Liver (tissue), 9 donors: Measurements from ENCODE around the gene SLC16A2. TPM values are rescaled to one million over a fixed set of nuclear protein-coding genes. Genes with fewer than 3 reads are reported as not detected.
"Not testable (repeated sequence)": the region's sequence is repeated elsewhere in the genome, so short reads cannot be mapped to it uniquely, and the experiment has no call there.

Experiments
- DNase-seq: peaks from one replicate; pipeline ENCODE4 v3.0.0-alpha.2; 2017; ENCODE audit warnings: low spot score
- H3K27ac ChIP-seq, 2 donors: one replicate each; pipeline ENCODE4 v1.7.0; 2013; ENCODE audit warnings: inconsistent platforms in 2 of 2, low read length in 2 of 2, control low read depth in 1 of 2, low read depth in 1 of 2, mild to moderate bottlenecking in 1 of 2
- H3K27me3 ChIP-seq, 4 donors: one replicate each; pipeline versions ENCODE4 v1.6.1 to v1.7.0; 2013; ENCODE audit warnings: low read length in 3 of 4, inconsistent platforms in 1 of 4, mild to moderate bottlenecking in 1 of 4, moderate library complexity in 1 of 4; ENCODE audit not compliant: control insufficient read depth in 4 of 4, insufficient read depth in 4 of 4
- H3K36me3 ChIP-seq, 4 donors: one replicate each; pipeline versions ENCODE4 v1.6.1 to v1.7.0; 2013; ENCODE audit warnings: low read length in 3 of 4, mild to moderate bottlenecking in 3 of 4, low read depth in 1 of 4, moderate library complexity in 1 of 4; ENCODE audit not compliant: control insufficient read depth in 4 of 4, insufficient read depth in 3 of 4
- H3K4me1 ChIP-seq, 4 donors: one replicate each; pipeline versions ENCODE4 v1.6.1 to v1.7.0; 2013; ENCODE audit warnings: low read length in 3 of 4, mild to moderate bottlenecking in 3 of 4, moderate library complexity in 1 of 4; ENCODE audit not compliant: control insufficient read depth in 4 of 4, insufficient read depth in 4 of 4
- H3K4me3 ChIP-seq, 3 donors: one replicate each; pipeline versions ENCODE4 v1.6.1 to v1.7.0; 2013; ENCODE audit warnings: low read length in 3 of 3, control low read depth in 1 of 3, low read depth in 1 of 3, mild to moderate bottlenecking in 1 of 3
- H3K9ac ChIP-seq, 2 donors: one replicate each; pipeline ENCODE4 v1.7.0; 2013; ENCODE audit warnings: low read length in 2 of 2, mild to moderate bottlenecking in 2 of 2, moderate library complexity in 2 of 2, control low read depth in 1 of 2, low read depth in 1 of 2
- H3K9me3 ChIP-seq, 4 donors: one replicate each; pipeline versions ENCODE4 v1.6.1 to v1.7.0; 2013; ENCODE audit warnings: low read length in 3 of 4; ENCODE audit not compliant: control insufficient read depth in 4 of 4
- EGR1 ChIP-seq, 2 donors: IDR thresholded peaks; 2 replicates each; pipeline ENCODE4 v1.6.1; 2016 to 2018; ENCODE audit warnings: antibody characterized with exemption in 2 of 2, low read depth in 2 of 2
- FOXA2 ChIP-seq: IDR thresholded peaks from 2 replicates; pipeline ENCODE4 v1.6.1; 2016; ENCODE audit warnings: antibody characterized with exemption
- GABPA ChIP-seq, 2 donors: IDR thresholded peaks in 1 of 2; conservative IDR thresholded peaks in 1 of 2; 2 replicates each; pipeline ENCODE4 v1.6.1; 2016; ENCODE audit warnings: antibody characterized with exemption in 2 of 2, mild to moderate bottlenecking in 1 of 2, moderate library complexity in 1 of 2
- HNF4A ChIP-seq, 2 donors: conservative IDR thresholded peaks; 2 replicates each; pipeline ENCODE4 v1.6.1; 2016; ENCODE audit warnings: antibody characterized with exemption in 2 of 2, mild to moderate bottlenecking in 2 of 2
- HNF4G ChIP-seq: IDR thresholded peaks from 2 replicates; pipeline ENCODE4 v1.6.1; 2016; ENCODE audit warnings: antibody characterized with exemption
- JUND ChIP-seq, 2 donors: IDR thresholded peaks; 2 replicates each; pipeline ENCODE4 v1.6.1; 2016; ENCODE audit warnings: antibody characterized with exemption in 2 of 2
- NR2F2 ChIP-seq: IDR thresholded peaks from 2 replicates; pipeline ENCODE4 v1.6.1; 2016; ENCODE audit warnings: antibody characterized with exemption
- RAD21 ChIP-seq, 2 donors: IDR thresholded peaks; 2 replicates each; pipeline ENCODE4 v1.6.1; 2016; ENCODE audit warnings: antibody characterized with exemption in 2 of 2, mild to moderate bottlenecking in 2 of 2
- RXRA ChIP-seq, 2 donors: IDR thresholded peaks; 2 replicates each; pipeline ENCODE4 v1.6.1; 2017 to 2018; ENCODE audit warnings: antibody characterized with exemption in 2 of 2, mild to moderate bottlenecking in 1 of 2
- SP1 ChIP-seq: IDR thresholded peaks from 2 replicates; pipeline ENCODE4 v1.6.1; 2018; ENCODE audit warnings: antibody characterized with exemption, mild to moderate bottlenecking
- TAF1 ChIP-seq: conservative IDR thresholded peaks from 2 replicates; pipeline ENCODE4 v1.6.1; 2016; ENCODE audit warnings: antibody characterized with exemption, mild to moderate bottlenecking
- YY1 ChIP-seq: IDR thresholded peaks from 2 replicates; pipeline ENCODE4 v1.6.1; 2016; ENCODE audit warnings: antibody characterized with exemption, mild to moderate bottlenecking
- WGBS: extraction: QIAGEN DNeasy Blood & Tissue Kit; methylation state at CpG from one replicate; pipeline ENCODE4 v1.1.7; 2013; 5-methylcytosine and 5-hydroxymethylcytosine counted together
- polyA plus RNA-seq, 2 donors: library from polyadenylated mRNA; stranded (reverse) in 1 of 2; unstranded in 1 of 2; fragments of 200-250 nt in 1 of 2; fragments of >200 nt in 1 of 2; fragmentation: Nextera tagmentation in 1 of 2; extraction: Ambion mirVana in 1 of 2; gene quantifications; one replicate each; pipeline versions ENCODE4 v1.2.1 to v1.2.3, GENCODE V29; 2013 to 2015
- total RNA-seq, 2 donors: library from RNA; depleted of rRNA; stranded (reverse); fragments of >200 nt; gene quantifications; one replicate each; pipeline ENCODE4 v1.2.3, GENCODE V29; 2014
- TF ChIP-seq, protein P1 (sequence below): fragments of 150-350 bp; IDR thresholded peaks from 2 replicates; pipeline ENCODE4 v1.5.1; 2017; ENCODE audit warnings: improper control_type of control experiment, low read depth, low read length; ENCODE audit not compliant: missing input control
- TF ChIP-seq, protein P2 (sequence below): IDR thresholded peaks from 2 replicates; pipeline ENCODE4 v1.6.1; 2016; ENCODE audit warnings: antibody characterized with exemption
- TF ChIP-seq, protein P3 (sequence below): IDR thresholded peaks from 2 replicates; pipeline ENCODE4 v1.6.1; 2016; ENCODE audit warnings: antibody characterized with exemption, mild to moderate bottlenecking
- donor health status: healthy.
- donor health status: healthy.
- donor health status: healthy.
- donor health status: healthy.
- donor health status: healthy.

Gene SLC16A2
- total and polyA plus RNA-seq, 4 donors, result 10.0 to 32.7 (median 21.9) TPM

DNA sequence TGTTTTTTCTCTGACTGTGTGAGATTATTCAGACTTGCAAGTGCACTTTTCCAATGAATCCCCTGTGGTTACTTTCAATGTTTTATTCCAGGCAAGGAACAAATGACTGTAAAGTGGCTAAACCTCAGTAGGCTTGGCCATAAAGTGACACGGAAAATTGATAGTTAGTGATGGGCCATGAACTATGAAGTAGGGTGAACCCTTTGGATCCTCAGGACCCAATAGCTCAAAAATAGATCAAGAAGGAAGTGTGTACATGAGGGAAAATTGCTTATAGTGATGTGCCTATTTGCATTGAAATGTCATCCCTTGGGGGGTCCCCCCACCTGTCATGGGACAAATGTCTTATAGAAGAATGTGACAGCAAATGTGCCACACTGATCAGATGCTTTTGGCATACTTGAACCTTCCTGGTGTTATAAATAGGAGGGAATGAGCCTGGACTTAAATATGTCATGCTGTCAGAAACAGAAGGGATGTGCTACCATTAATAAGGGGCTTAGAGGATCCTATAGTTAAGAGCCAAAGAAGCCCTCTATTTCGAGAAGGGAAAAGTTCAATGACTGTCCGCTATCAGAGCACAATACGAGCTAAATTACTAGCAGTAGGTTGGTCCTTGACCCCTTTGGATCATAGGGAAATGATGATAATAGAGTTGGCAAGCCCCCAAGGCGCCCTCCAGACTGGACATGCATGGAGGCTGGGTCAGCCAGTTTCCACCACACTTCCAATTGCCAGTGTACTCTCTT is 30.3 kb downstream of the SLC16A2 start:
- Histone ChIP-seq H3K9me3 (no peaks in the 10 kb centered on the region), H3K4me1 (peaks cover 0 to 5% (median 3%) of the 10 kb centered on the region in 4 donors), H3K36me3 (no peaks in the 10 kb centered on the region), H3K27me3 (no peaks in the 10 kb centered on the region), H3K4me3 (no peak overlapping the region), H3K27ac (peak overlapping the region in 1 of 2 donors; percentile 1), H3K9ac (no peak overlapping the region)
- no peak for DNase-seq
- TF ChIP-seq GABPA (IDR thresholded peaks at IDR 0.05 in 1 of 2, conservative IDR thresholded peaks at IDR 0.05 in 1 of 2), result no peak
- 54% methylated on average over 5 of the region's 5 CpGs for WGBS

DNA sequence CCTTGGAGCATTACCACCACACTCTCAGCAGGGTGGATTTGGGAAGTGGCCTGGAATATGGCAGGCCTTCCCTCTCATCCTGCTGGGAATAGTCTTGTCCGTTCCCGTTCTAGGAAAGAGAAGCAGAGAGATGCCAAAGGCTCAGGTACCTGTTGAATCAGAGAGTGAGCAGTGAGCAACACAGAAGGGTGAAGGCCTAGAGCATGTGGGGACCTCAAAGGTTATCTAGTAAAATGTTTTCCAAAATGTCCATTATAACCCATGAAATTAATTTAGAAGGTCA is 30.8 kb downstream of the SLC16A2 start:
- no peak overlapping the region for H3K27ac ChIP-seq
- H3K9me3 ChIP-seq, result no peaks in the 10 kb centered on the region
- H3K36me3 ChIP-seq, result no peaks in the 10 kb centered on the region
- no peak for DNase-seq
- no peak overlapping the region for H3K9ac ChIP-seq
- H3K4me1 ChIP-seq, result peaks cover 0 to 5% (median 3%) of the 10 kb centered on the region in 4 donors
- no peak overlapping the region for H3K4me3 ChIP-seq
- no peaks in the 10 kb centered on the region for H3K27me3 ChIP-seq
- WGBS, result 90% methylated on average over 2 of the region's 2 CpGs
- TF ChIP-seq HNF4G (no peak), RAD21 (IDR thresholded peaks at IDR 0.05) (no peak), RXRA (IDR thresholded peaks at IDR 0.05) (no peak), JUND (IDR thresholded peaks at IDR 0.05) (no peak), NR2F2 (no peak), TAF1 (no peak)
- TF ChIP-seq, protein P1, sequence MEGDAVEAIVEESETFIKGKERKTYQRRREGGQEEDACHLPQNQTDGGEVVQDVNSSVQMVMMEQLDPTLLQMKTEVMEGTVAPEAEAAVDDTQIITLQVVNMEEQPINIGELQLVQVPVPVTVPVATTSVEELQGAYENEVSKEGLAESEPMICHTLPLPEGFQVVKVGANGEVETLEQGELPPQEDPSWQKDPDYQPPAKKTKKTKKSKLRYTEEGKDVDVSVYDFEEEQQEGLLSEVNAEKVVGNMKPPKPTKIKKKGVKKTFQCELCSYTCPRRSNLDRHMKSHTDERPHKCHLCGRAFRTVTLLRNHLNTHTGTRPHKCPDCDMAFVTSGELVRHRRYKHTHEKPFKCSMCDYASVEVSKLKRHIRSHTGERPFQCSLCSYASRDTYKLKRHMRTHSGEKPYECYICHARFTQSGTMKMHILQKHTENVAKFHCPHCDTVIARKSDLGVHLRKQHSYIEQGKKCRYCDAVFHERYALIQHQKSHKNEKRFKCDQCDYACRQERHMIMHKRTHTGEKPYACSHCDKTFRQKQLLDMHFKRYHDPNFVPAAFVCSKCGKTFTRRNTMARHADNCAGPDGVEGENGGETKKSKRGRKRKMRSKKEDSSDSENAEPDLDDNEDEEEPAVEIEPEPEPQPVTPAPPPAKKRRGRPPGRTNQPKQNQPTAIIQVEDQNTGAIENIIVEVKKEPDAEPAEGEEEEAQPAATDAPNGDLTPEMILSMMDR, result no peak

DNA sequence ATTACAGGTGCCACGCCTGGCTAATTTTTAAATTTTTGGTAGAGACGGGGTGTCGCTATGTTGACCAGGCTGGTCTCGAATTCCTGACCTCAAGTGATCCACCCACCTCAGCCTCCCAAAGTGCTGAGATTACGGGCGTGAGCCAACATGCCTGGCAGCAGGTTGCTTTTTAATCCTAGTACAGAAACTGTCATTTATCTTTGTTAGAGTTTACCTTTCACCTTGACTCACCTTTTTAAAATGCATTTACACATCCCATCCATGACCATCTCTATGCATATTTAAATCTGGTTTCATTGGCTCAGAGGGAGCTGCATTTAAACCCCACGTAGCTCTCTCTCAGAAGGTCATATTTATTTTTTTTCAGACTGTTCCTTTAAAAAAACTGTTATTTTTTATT is 31.9 kb downstream of the SLC16A2 start:
- Histone ChIP-seq H3K4me1 (peaks cover 0 to 5% (median 3%) of the 10 kb centered on the region in 4 donors), H3K27me3 (no peaks in the 10 kb centered on the region), H3K4me3 (no peak overlapping the region), H3K36me3 (no peaks in the 10 kb centered on the region), H3K9ac (no peak overlapping the region), H3K9me3 (no peaks in the 10 kb centered on the region), H3K27ac (no peak overlapping the region)
- TF ChIP-seq, protein P2, sequence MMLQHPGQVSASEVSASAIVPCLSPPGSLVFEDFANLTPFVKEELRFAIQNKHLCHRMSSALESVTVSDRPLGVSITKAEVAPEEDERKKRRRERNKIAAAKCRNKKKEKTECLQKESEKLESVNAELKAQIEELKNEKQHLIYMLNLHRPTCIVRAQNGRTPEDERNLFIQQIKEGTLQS, result no peak
- TF ChIP-seq RAD21 (IDR thresholded peaks at IDR 0.05) (no peak), HNF4A (conservative IDR thresholded peaks at IDR 0.05) (no peak), SP1 (no peak), NR2F2 (no peak), TAF1 (no peak), YY1 (no peak), EGR1 (IDR thresholded peaks at IDR 0.05; ENCODE audit: low read depth in 2 of 2) (no peak), RXRA (IDR thresholded peaks at IDR 0.05) (no peak), HNF4G (no peak), FOXA2 (no peak), JUND (IDR thresholded peaks at IDR 0.05) (no peak)
- TF ChIP-seq, protein P3, sequence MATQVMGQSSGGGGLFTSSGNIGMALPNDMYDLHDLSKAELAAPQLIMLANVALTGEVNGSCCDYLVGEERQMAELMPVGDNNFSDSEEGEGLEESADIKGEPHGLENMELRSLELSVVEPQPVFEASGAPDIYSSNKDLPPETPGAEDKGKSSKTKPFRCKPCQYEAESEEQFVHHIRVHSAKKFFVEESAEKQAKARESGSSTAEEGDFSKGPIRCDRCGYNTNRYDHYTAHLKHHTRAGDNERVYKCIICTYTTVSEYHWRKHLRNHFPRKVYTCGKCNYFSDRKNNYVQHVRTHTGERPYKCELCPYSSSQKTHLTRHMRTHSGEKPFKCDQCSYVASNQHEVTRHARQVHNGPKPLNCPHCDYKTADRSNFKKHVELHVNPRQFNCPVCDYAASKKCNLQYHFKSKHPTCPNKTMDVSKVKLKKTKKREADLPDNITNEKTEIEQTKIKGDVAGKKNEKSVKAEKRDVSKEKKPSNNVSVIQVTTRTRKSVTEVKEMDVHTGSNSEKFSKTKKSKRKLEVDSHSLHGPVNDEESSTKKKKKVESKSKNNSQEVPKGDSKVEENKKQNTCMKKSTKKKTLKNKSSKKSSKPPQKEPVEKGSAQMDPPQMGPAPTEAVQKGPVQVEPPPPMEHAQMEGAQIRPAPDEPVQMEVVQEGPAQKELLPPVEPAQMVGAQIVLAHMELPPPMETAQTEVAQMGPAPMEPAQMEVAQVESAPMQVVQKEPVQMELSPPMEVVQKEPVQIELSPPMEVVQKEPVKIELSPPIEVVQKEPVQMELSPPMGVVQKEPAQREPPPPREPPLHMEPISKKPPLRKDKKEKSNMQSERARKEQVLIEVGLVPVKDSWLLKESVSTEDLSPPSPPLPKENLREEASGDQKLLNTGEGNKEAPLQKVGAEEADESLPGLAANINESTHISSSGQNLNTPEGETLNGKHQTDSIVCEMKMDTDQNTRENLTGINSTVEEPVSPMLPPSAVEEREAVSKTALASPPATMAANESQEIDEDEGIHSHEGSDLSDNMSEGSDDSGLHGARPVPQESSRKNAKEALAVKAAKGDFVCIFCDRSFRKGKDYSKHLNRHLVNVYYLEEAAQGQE, result no peak
- WGBS, result 90% methylated on average over 7 of the region's 7 CpGs
- DNase-seq, result no peak

DNA sequence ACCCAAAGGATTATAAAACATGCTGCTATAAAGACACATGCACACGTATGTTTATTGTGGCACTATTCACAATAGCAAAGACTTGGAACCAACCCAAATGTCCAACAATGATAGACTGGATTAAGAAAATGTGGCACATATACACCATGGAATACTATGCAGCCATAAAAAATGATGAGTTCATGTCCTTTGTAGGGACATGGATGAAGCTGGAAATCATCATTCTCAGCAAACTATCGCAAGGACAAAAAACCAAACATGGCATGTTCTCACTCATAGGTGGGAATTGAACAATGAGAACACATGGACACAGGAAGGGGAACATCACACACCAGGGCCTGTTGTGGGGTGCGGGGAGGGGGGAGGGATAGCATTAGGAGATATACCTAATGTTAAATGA is 32.9 kb downstream of the SLC16A2 start:
- not testable (repeated sequence) for H3K4me1 ChIP-seq, H3K4me3 ChIP-seq, H3K36me3 ChIP-seq, H3K27ac ChIP-seq, DNase-seq, H3K27me3 ChIP-seq, H3K9ac ChIP-seq, H3K9me3 ChIP-seq
- 95% methylated on average over 2 of the region's 3 CpGs for WGBS
